GM12872 (cell line): ENCODE data around the gene FGF14.

ENCODE experiments used
- TF ChIP-seq, protein P1 (sequence below): IDR thresholded peaks from 3 replicates; pipeline ENCODE4 v1.5.1; 2011; ENCODE audit warnings: low read depth, mild to moderate bottlenecking, low read length, moderate library complexity; ENCODE audit not compliant: insufficient read depth

Gene FGF14

DNA sequence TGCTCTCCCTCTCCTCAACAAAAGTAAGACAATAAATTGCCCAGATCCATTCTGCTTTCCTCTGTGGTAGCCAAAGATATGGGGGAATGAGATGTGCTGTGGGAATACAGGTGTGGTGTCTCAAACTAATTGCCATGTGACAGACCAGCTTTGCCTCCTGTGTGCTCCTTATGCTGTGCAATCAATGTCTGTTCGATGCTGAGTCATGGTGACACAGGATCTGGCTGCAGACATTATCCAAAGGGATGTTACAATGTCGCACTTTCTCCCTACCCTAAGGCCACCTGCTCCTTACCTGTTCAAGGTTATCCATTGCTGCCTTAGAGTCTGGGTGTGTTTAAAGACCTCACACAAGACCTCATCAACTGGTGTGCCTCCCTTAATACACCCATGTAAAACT is 32.5 kb downstream of the FGF14 start:
- TF ChIP-seq, protein P1, sequence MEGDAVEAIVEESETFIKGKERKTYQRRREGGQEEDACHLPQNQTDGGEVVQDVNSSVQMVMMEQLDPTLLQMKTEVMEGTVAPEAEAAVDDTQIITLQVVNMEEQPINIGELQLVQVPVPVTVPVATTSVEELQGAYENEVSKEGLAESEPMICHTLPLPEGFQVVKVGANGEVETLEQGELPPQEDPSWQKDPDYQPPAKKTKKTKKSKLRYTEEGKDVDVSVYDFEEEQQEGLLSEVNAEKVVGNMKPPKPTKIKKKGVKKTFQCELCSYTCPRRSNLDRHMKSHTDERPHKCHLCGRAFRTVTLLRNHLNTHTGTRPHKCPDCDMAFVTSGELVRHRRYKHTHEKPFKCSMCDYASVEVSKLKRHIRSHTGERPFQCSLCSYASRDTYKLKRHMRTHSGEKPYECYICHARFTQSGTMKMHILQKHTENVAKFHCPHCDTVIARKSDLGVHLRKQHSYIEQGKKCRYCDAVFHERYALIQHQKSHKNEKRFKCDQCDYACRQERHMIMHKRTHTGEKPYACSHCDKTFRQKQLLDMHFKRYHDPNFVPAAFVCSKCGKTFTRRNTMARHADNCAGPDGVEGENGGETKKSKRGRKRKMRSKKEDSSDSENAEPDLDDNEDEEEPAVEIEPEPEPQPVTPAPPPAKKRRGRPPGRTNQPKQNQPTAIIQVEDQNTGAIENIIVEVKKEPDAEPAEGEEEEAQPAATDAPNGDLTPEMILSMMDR, result no peak

DNA sequence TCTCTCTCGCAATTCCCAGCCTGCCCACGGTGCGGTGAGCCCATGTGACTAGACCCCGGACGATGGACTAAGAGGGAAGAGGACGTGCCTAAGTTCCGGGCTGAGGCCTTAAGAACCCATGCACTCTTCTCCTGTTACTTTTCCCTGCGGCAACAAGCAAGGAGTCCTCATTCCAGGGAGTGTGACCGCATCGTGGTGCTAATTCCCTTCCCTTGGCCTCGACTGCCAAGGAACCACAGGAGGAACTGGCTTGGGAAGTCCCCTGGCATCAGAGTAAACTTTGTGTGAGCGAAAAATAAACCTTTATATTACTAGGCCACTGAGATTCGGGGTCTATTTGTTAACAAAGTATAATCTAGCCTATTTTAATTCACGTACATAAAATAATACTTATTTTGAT is 34.0 kb downstream of the FGF14 start:
- TF ChIP-seq, protein P1, result no peak

DNA sequence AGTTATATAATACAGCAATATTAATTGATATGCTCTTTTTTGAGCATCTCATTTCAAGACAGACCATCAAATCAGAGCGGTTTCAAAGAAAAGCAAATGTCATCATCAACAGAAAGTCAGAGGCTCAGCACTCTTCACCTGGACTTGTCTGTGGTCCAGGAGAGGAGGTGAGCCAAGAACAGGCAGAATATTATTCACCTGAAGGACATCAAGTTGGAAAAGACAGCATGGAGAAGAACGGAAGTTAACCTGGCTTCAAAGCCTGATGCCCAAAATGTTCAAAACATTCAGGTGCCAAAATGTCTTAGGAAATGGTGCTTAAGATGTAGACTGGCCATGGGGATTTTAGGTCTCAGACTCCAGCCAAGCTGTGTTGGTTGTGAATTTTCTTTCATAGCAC is 40.7 kb downstream of the FGF14 start:
- TF ChIP-seq, protein P1, result no peak

DNA sequence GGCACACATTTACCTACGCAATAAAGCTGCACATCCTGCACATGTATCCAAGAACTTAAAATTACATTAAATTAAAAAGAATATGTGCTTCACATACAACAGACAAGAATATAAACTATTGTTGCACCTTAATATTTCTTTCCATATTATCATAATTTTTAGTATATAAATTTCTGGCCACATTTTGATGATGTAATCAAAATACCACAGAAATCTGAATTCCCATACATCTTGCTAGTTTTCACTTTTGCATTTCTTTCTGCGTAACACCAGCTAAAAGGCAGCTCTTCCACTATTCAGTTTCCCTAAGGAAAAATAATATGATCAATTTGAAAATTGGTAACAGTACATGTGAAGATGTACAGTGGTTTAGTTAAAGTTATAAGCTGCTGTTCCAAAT is 42.6 kb downstream of the FGF14 start:
- TF ChIP-seq, protein P1, result no peak

DNA sequence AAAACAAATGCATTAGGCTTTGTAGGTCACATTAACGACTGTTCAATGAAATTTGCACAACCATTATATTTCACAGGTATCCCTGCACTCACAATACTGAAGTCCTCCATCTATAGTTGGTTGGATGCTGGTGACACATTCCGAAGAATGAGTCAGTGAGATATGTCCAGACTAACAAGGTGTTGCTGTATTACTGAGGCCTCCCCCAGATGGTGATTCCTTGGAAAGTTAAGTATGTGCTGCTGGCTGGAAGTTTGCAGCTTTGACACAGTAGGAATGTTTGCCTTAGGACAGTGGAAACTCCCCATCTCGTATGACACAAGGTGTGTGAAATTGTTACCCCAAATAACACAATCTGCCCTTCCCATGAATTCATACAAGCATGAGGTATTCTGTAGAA is 46.6 kb downstream of the FGF14 start:
- TF ChIP-seq, protein P1, result no peak

DNA sequence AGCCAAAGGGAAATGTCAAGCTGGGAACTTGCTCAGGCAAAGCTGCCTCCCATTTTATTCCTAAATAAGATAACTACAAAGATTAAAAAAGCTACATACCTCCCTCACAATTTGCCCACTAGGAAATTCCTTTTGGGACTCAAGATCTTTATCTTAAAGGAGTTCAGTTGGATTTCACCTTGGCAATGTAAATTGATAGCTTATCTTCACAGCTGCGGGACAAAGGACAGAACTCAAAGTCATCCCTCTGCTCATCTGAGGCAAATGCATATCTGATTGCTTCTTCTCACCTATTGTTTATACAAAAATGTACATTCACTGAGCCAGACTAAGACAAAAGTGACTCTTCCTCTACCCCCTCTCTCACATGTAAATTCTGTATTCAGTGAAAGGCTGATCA is 47.8 kb downstream of the FGF14 start:
- TF ChIP-seq, protein P1, result no peak

DNA sequence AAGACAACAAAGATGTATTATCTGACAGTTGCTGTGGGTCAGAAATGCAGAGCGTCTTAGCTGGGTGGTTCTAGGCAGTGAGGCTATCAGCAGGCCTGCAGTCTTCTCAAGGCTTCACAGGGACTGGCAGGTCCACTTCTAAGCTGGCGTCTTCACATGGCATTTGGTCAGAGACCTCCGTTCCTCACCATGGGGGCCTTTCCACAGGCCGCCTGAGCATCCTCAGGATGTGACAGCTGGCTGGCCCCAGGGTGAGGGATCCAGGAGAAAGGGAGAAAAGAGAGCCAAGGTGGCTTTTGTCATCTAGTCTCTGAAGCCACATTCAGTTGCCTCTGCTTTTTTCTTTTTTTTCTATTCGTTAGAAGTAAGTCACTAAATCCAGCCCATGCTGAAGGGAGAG is 50.3 kb downstream of the FGF14 start:
- TF ChIP-seq, protein P1, result no peak

DNA sequence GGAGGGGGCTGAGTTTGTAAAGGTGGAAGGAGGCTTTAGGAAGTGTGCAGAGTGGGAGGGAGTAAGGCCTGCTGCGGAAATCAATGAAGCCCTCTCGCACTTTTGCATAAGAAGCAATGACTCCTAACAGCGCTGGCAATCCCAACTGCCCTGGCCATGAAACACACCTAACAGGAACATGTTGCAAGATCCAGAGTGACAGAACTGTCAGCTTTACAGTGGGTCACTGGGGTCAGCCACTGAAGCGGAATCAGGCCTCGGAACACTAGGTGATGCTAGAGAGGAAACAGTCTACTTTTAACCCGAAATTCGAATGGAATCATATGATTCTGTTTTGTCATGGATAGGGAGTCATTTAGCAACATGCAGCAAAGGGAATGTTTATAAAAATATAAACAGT is 54.4 kb downstream of the FGF14 start:
- TF ChIP-seq, protein P1, result no peak
